ENCODE measurements around the gene CNTN6. TPM values are rescaled to one million over a fixed set of nuclear protein-coding genes. Genes with fewer than 3 reads are reported as not detected.

The CNTN6 gene
- total RNA-seq, 1 experiment from 2014 or later, result not detected

GRCh38 chr3:1447452-1447851, 354.6 kb downstream of the CNTN6 start:
- TF ChIP-seq POLR2AphosphoS5 (IDR thresholded peaks at IDR 0.05; ENCODE audit: low read depth, low read length), result no peak
- no peak for TF ChIP-seq TCF7L2 (IDR thresholded peaks at IDR 0.05; ENCODE audit: low read depth, low read length)
- TF ChIP-seq, protein P1, sequence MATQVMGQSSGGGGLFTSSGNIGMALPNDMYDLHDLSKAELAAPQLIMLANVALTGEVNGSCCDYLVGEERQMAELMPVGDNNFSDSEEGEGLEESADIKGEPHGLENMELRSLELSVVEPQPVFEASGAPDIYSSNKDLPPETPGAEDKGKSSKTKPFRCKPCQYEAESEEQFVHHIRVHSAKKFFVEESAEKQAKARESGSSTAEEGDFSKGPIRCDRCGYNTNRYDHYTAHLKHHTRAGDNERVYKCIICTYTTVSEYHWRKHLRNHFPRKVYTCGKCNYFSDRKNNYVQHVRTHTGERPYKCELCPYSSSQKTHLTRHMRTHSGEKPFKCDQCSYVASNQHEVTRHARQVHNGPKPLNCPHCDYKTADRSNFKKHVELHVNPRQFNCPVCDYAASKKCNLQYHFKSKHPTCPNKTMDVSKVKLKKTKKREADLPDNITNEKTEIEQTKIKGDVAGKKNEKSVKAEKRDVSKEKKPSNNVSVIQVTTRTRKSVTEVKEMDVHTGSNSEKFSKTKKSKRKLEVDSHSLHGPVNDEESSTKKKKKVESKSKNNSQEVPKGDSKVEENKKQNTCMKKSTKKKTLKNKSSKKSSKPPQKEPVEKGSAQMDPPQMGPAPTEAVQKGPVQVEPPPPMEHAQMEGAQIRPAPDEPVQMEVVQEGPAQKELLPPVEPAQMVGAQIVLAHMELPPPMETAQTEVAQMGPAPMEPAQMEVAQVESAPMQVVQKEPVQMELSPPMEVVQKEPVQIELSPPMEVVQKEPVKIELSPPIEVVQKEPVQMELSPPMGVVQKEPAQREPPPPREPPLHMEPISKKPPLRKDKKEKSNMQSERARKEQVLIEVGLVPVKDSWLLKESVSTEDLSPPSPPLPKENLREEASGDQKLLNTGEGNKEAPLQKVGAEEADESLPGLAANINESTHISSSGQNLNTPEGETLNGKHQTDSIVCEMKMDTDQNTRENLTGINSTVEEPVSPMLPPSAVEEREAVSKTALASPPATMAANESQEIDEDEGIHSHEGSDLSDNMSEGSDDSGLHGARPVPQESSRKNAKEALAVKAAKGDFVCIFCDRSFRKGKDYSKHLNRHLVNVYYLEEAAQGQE (IDR thresholded peaks at IDR 0.05; ENCODE audit: insufficient read depth in 1 of 2, low read depth in 2 of 2, low read length in 1 of 2), result no peak
- TF ChIP-seq SIN3A (IDR thresholded peaks at IDR 0.05; ENCODE audit: borderline replicate concordance, insufficient read depth, low read depth, low read length), result no peak
- no peak for TF ChIP-seq CTCF (IDR thresholded peaks at IDR 0.05)
- Histone ChIP-seq H3K27me3 (ENCODE audit: control insufficient read depth, insufficient read depth, low read length) (no peaks in the 10 kb centered on the region), H3K9me3 (ENCODE audit: control insufficient read depth, insufficient read depth, low read depth, low read length) (no peaks in the 10 kb centered on the region), H3K27ac (ENCODE audit: low read length) (no peak overlapping the region), H3K36me3 (ENCODE audit: control insufficient read depth, insufficient read depth, low read length) (no peaks in the 10 kb centered on the region), H3K4me3 (ENCODE audit: low read depth in 2 of 2, low read length in 2 of 2) (no peak overlapping the region), H3K4me1 (ENCODE audit: control insufficient read depth, insufficient read depth, low read length) (no peaks in the 10 kb centered on the region)
- POLR2A ChIA-PET, result no interaction called here
- DNase-seq (ENCODE audit: low read depth, low spot score), result no peak
- in situ Hi-C loops (cut with HindIII; ENCODE audit: low pct_unique_long_range_greater_than_20kb, low sequenced_read_pairs) (no loop called here), intact Hi-C loops (cut with micrococcal nuclease; ENCODE audit: unreplicated experiment) (no loop called here)
- no peak for ATAC-seq
- CTCF ChIA-PET, result no interaction called here
- BruUV-seq (replicated peaks), result no TSS peak

GRCh38 chr3:1448443-1448842, 355.6 kb downstream of the CNTN6 start:
- no TSS peak for BruUV-seq (replicated peaks)
- CTCF ChIA-PET, result no interaction called here

More at GRCh38 chr3:1448443-1448842, 355.6 kb downstream of the CNTN6 start:
- DNase-seq (ENCODE audit: low read depth, low spot score) (no peak), ATAC-seq (no peak)
- H3K9me3 ChIP-seq (ENCODE audit: control insufficient read depth, insufficient read depth, low read depth, low read length), result no peaks in the 10 kb centered on the region
- in situ Hi-C loops (cut with HindIII; ENCODE audit: low pct_unique_long_range_greater_than_20kb, low sequenced_read_pairs), result no loop called here
- H3K4me1 ChIP-seq (ENCODE audit: control insufficient read depth, insufficient read depth, low read length), result no peaks in the 10 kb centered on the region
- TF ChIP-seq SIN3A (IDR thresholded peaks at IDR 0.05; ENCODE audit: borderline replicate concordance, insufficient read depth, low read depth, low read length) (no peak), CTCF (IDR thresholded peaks at IDR 0.05) (no peak), POLR2AphosphoS5 (IDR thresholded peaks at IDR 0.05; ENCODE audit: low read depth, low read length) (no peak), TCF7L2 (IDR thresholded peaks at IDR 0.05; ENCODE audit: low read depth, low read length) (no peak)
- TF ChIP-seq, protein P1 (IDR thresholded peaks at IDR 0.05; ENCODE audit: insufficient read depth in 1 of 2, low read depth in 2 of 2, low read length in 1 of 2), result no peak
- H3K4me3 ChIP-seq (ENCODE audit: low read depth in 2 of 2, low read length in 2 of 2), result no peak overlapping the region
- no peaks in the 10 kb centered on the region for H3K36me3 ChIP-seq (ENCODE audit: control insufficient read depth, insufficient read depth, low read length)
- no peaks in the 10 kb centered on the region for H3K27me3 ChIP-seq (ENCODE audit: control insufficient read depth, insufficient read depth, low read length)
- intact Hi-C loops (cut with micrococcal nuclease; ENCODE audit: unreplicated experiment), result no loop called here
- POLR2A ChIA-PET, result no interaction called here
- no peak overlapping the region for H3K27ac ChIP-seq (ENCODE audit: low read length)

Measured in Panc1 (cell line).